Nephron progenitor cell (in vitro differentiated cells): Measurements from ENCODE around the gene DDX1.

ENCODE experiments used
- DNase-seq: peaks from one replicate; pipeline ENCODE4 v3.0.0; 2021
- H3K27ac Mint-ChIP-seq: 2 replicates; pipeline ENCODE4 v1.8.0; 2021; ENCODE audit warnings: mild to moderate bottlenecking, moderate library complexity, mixed read lengths
- H3K27me3 Mint-ChIP-seq: 2 replicates; pipeline ENCODE4 v1.8.0; 2021; ENCODE audit warnings: mild to moderate bottlenecking, low read depth, mixed read lengths; ENCODE audit not compliant: poor library complexity
- H3K36me3 Mint-ChIP-seq: 2 replicates; pipeline ENCODE4 v1.8.0; 2021; ENCODE audit warnings: low read depth, mixed read lengths
- H3K4me1 Mint-ChIP-seq: 2 replicates; pipeline ENCODE4 v1.8.0; 2021; ENCODE audit warnings: mixed read lengths
- H3K4me3 Mint-ChIP-seq: 2 replicates; pipeline ENCODE4 v1.8.0; 2021; ENCODE audit warnings: mild to moderate bottlenecking, moderate library complexity, mixed read lengths
- H3K9me3 Mint-ChIP-seq: 2 replicates; pipeline ENCODE4 v1.8.0; 2021; ENCODE audit warnings: mild to moderate bottlenecking, moderate library complexity, mixed read lengths
- CTCF ChIP-seq: fragments of 200-600 bp; sonication (generic); IDR thresholded peaks from 2 replicates; pipeline ENCODE4 v1.5.0; 2021; ENCODE audit warnings: antibody characterized with exemption

The DDX1 gene

GRCh38 chr2:15615301-15615920, 23.7 kb downstream of the DDX1 start:
- Mint-ChIP-seq H3K4me3 (no peak overlapping the region), H3K9me3 (peaks cover 14% of the 10 kb centered on the region), H3K36me3 (peaks cover 62% of the 10 kb centered on the region), H3K4me1 (no peaks in the 10 kb centered on the region), H3K27ac (no peak overlapping the region), H3K27me3 (no peaks in the 10 kb centered on the region)
- DNase-seq = no peak
- TF ChIP-seq CTCF = no peak

- peaks cover 65% of the 10 kb centered on the region for H3K36me3 Mint-ChIP-seq
- no peak overlapping the region for H3K4me3 Mint-ChIP-seq
- no peak overlapping the region for H3K27ac Mint-ChIP-seq
- TF ChIP-seq CTCF = no peak
- no peaks in the 10 kb centered on the region for H3K4me1 Mint-ChIP-seq
- DNase-seq = no peak
- H3K27me3 Mint-ChIP-seq = no peaks in the 10 kb centered on the region
- peaks cover 10% of the 10 kb centered on the region for H3K9me3 Mint-ChIP-seq
These were observed 24.8 kb downstream of the DDX1 start for GRCh38 chr2:15616429-15616828.

- TF ChIP-seq CTCF = no peak
- DNase-seq = no peak
- H3K27me3 Mint-ChIP-seq = no peaks in the 10 kb centered on the region
- H3K9me3 Mint-ChIP-seq = peaks cover 10% of the 10 kb centered on the region
- no peaks in the 10 kb centered on the region for H3K4me1 Mint-ChIP-seq
- H3K36me3 Mint-ChIP-seq = peaks cover 71% of the 10 kb centered on the region
- no peak overlapping the region for H3K27ac Mint-ChIP-seq
- H3K4me3 Mint-ChIP-seq = no peak overlapping the region
These were observed 25.4 kb downstream of the DDX1 start for GRCh38 chr2:15616850-15617777.

GRCh38 chr2:15617778-15618448, 26.2 kb downstream of the DDX1 start:
- Mint-ChIP-seq H3K27me3 (no peaks in the 10 kb centered on the region), H3K36me3 (peaks cover 75% of the 10 kb centered on the region), H3K27ac (no peak overlapping the region), H3K4me3 (no peak overlapping the region), H3K9me3 (peaks cover 8% of the 10 kb centered on the region), H3K4me1 (no peaks in the 10 kb centered on the region)
- no peak for TF ChIP-seq CTCF
- DNase-seq = no peak

GRCh38 chr2:15618449-15618855, 26.8 kb downstream of the DDX1 start:
- H3K4me1 Mint-ChIP-seq = no peaks in the 10 kb centered on the region
- H3K36me3 Mint-ChIP-seq = peaks cover 75% of the 10 kb centered on the region
- H3K27ac Mint-ChIP-seq = no peak overlapping the region
- H3K4me3 Mint-ChIP-seq = no peak overlapping the region
- no peak for TF ChIP-seq CTCF
- no peaks in the 10 kb centered on the region for H3K27me3 Mint-ChIP-seq
- H3K9me3 Mint-ChIP-seq = peaks cover 3% of the 10 kb centered on the region
- DNase-seq = no peak
